Effector CD8-positive, alpha-beta T cell (primary cell): ENCODE results near the gene AIF1L.

Experiments
- DNase-seq: peaks from one replicate; lab custom pipeline; 2025; lab: John Stamatoyannopoulos, UW

The AIF1L gene

GRCh38 chr9:131167146-131167692 is 70.9 kb downstream of the AIF1L start:
- DNase-seq = no peak

GRCh38 chr9:131167936-131168335 is 71.6 kb downstream of the AIF1L start:
- DNase-seq = no peak

- no peak for DNase-seq
Measured at GRCh38 chr9:131169563-131170240, 73.4 kb downstream of the AIF1L start.
